ENCODE measurements around the gene IRX3. TPM values are rescaled to one million over a fixed set of nuclear protein-coding genes. Genes with fewer than 3 reads are reported as not detected.
A peak's percentile ranks its signal among the peaks of the same experiment; 100 is the strongest.

The IRX3 gene
- total RNA-seq, 2 donors from 2014 or later: not detected

DNA sequence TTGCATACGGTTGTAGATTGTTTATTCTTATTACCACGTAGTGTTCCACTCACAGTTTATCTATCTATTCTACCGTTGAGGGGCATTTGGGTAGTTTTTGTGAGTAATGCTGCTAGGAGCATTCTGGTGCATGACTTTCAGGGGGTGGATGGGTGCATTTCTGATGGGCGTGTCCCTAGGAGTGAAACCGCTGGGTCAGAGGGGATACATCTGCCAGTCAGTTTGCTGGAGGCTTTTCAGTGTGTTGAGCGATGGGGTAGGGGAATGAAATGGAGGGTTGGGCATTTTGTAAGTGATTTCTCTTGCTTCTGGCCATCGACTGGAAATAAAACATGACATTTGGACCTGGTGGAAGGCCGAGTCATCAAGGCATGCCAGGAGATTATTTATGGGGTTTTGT is 17.0 kb upstream of the IRX3 start:
- no peak for DNase-seq (ENCODE audit: low spot score in 2 of 2)
- Mint-ChIP-seq H3K27ac (no peak overlapping the region), H3K9me3 (no peaks in the 10 kb centered on the region), H3K36me3 (no peaks in the 10 kb centered on the region)
- ATAC-seq: no peak

DNA sequence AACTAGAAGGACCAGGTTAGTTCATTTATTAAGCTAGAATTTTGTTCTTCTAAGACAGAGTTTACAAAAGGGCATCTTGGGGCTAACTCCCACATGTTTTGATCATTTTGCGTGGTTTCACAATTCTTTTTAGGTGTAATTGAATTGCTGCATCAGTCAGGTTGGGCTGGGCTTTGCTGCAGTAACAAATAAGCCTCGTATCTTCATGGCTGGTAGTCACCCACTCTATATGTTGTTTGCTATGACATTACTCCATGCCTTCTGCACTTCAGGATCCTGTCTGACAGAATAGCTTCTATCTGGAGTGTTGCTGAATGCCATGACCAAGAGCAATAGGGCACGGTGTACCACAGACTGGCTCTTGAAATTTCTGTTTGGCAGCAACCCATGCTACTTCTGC is 10.6 kb upstream of the IRX3 start:
- H3K36me3 Mint-ChIP-seq: peaks cover 0 to 4% of the 10 kb centered on the region in 2 donors
- DNase-seq (ENCODE audit: low spot score in 2 of 2) (no peak), ATAC-seq (no peak)
- peaks cover 8 to 9% of the 10 kb centered on the region in 2 donors for H3K9me3 Mint-ChIP-seq
- no peak overlapping the region for H3K27ac Mint-ChIP-seq

DNA sequence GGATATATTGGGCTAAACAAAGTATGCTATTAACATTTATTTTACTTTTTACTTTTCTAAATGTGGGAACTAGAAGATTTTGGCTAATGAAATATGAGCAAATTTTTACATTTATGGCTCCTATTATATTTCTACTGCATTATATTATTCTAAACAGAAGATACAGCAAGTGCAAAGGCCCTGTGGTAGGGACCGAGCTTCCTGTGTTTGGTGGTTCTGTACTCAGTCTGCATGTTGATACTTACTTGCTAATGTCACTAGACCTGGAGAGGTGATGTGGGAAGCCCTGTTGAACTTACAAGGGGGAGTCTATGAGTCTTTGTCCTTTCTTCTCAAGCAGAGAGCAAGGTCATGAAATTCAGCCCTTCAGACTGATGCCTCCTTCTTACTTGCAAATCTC is 10.0 kb upstream of the IRX3 start:
- no peak overlapping the region for H3K27ac Mint-ChIP-seq
- peaks cover 8 to 9% of the 10 kb centered on the region in 2 donors for H3K9me3 Mint-ChIP-seq
- DNase-seq (ENCODE audit: low spot score in 2 of 2) (no peak), ATAC-seq (no peak)
- H3K36me3 Mint-ChIP-seq: peaks cover 0 to 4% of the 10 kb centered on the region in 2 donors

DNA sequence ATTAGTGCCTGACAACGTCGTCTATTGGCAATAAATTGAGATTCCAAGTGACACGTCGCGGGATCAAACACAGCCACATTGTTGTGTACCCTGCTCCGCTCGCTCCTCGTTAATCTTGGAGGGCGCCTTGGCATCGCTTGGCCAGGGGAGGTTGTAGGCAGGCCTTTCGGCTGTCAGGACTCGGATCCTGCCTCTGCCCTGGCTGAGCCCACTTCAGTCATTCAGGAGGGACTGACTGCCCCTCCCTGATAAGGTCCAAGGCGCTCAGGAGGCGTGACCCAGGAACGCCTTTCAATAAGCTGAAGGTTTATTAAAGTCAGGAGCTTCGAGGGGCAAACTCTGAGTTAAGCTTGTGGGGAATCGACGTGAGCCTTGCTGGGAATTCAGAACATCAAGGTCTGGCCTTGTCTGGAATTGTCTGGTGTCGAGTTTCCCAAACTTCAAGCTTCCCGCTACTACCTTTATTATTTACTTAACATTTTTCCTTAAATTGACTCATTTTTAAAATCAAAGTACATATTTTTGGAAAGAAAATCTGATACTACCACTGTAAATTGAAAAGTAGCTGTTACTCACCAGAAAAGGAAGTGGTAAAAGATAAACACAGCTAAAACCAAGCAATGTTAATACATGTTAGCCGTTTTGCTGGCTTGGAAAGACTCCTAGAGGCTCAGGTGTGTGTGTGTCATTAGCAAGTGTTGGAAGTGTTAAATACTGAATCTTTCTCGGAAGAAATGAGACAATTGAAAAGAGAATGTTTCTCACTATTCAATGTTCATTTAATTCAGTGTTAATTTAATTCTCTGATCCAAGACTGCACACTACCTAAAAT is 5.3 kb upstream of the IRX3 start:
- ATAC-seq (no peak), DNase-seq (ENCODE audit: low spot score in 2 of 2) (no peak)
- Mint-ChIP-seq H3K27ac (no peak overlapping the region), H3K9me3 (peaks cover 8 to 9% of the 10 kb centered on the region in 2 donors), H3K36me3 (peaks cover 4 to 5% of the 10 kb centered on the region in 2 donors)

DNA sequence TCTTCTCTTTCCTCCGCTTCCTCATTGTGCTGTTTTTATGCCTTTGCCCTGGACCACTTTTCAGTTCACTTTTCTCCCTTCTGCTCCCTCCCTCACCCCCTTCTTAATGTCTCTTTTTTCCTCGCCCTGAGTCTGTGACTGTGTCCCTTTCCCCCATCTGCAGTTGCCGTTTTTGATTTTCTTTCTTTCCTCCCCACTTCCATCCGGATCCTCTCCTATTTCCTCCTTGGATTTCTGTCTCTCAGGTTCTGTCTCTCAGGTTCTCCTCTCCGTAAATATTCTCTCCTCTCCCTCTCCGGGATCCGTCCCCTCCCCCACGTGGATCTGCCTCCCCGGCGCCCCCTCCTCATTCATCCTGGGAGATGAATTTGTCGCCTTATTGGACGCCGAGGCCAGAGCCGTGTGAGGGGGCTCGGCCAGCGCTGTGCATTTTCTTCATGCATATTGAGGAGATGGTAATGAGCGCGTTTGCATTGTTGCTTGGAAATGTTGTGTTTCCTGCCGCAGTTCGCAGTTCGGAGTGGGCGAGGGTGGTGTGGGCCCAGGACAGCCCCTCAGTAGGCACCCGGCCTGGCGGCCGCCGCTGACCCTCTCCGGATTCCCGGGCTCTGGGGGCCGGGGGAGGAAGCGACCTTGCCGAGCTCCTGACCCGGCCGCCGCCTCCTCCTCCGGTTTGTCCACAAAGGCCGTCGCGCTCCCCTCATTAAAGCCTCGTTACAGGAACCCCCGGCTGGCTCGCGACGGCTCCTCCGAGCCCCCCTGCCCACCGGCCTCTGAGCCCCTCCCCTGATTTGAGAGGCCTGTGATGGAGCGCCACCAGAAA is 4.5 kb upstream of the IRX3 start:
- H3K9me3 Mint-ChIP-seq: peaks cover 4 to 5% of the 10 kb centered on the region in 2 donors
- DNase-seq (ENCODE audit: low spot score in 2 of 2) (no peak), ATAC-seq (no peak)
- H3K36me3 Mint-ChIP-seq: peaks cover 4 to 5% of the 10 kb centered on the region in 2 donors
- peak overlapping the region in 1 of 2 donors; percentile 66 for H3K27ac Mint-ChIP-seq

DNA sequence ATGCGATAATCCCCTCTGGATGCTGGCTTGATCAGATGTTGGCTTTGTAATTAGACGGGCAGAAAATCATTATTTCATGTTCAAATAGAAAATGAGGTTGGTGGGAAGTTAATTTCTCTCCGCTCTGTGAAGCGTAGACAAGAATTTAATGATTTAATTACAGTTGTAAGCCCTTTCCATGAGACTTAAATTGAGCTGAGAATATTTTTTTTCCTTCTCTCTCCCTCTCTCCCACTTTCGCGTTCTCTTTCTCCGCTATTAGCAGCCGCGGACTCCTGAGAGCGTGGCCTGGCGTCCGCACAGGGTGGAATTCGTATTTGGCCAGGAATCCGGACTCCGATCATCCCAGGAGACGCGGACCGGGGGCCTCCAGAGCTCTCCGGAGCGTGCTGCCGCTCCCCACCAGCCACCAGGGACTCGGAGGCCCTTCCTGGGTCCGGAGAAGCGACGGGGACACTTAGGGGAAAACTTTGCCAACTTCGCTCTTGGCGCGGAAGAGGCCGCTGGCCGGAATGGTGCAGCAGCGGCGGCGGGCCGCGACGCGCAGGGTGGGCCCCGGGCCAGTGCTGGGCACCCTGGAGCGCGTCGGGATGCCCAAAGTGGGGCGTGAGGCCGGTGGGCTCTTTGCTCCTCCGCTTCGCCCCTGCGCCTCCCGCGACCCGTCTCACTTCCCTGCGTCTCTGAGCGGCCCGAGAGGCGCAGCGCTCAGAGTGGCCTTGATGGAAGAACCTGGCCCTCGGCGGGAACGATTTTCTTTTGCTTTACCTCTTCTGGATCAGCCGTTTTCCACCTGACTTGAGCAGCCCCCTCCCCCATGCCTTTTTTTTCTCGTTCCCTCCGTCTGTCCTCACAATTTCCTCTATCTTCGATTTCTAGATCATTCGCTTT is 3.6 kb upstream of the IRX3 start:
- ATAC-seq (no peak), DNase-seq (ENCODE audit: low spot score in 2 of 2) (no peak)
- no peaks in the 10 kb centered on the region for H3K9me3 Mint-ChIP-seq
- H3K36me3 Mint-ChIP-seq: peaks cover 5 to 6% of the 10 kb centered on the region in 2 donors
- H3K27ac Mint-ChIP-seq: peak overlapping the region in 1 of 2 donors; percentile 66

DNA sequence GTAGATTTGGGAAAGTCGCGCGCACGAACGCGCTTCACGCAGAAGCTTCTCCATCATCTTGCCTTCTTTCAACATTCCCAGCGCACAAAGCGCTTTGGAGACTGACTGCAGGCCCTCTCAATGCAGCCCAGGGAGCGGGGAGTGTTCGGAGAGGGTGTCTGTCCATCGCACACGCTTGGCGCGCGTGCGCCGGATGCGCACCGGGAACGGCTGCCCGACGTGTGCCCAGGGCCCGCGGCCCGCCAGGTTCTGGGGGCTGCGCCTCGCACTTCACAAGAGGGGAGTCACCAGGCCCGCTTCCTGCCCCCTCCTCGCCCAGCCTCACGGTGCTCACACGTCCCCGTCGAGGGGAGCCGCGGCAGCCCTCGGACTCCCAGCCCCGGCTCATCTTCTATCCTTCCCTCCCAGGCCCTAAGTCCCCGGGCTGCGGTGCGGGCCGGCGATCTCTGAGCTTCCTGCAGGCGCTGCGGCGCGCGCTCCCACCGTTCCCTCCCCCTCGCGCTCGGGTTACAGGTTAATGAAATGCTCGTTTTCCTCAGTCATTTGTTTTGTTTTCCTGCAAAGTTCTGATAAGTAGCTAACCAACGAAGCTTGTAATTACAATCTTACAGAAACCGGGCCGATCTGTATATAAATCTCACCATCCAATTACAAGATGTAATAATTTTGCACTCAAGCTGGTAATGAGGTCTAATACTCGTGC is 2.8 kb upstream of the IRX3 start:
- Mint-ChIP-seq H3K9me3 (no peaks in the 10 kb centered on the region), H3K36me3 (peaks cover 4 to 5% of the 10 kb centered on the region in 2 donors), H3K27ac (no peak overlapping the region)
- DNase-seq (ENCODE audit: low spot score in 2 of 2): no peak
- ATAC-seq: no peak

DNA sequence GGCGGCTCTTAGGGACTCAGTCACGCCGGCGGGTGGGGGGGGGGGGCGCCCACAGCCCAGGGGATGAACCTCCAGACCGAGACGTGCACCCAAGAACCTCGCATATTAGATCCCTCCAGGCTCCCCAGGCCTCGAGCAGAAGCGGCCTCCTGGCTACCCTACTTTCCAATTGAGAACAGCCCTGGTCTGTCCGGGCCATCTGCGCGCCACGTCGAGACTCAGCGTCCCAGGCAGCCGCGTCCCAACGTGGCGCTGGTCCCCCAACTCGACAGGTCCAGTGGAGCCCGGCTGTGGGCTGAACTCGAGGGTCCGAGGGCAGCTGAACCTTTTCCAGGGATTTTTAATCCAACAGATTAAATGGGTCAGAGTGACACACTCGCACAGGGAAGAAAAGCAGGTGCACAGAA is 2.3 kb upstream of the IRX3 start:
- no peak for ATAC-seq
- no peaks in the 10 kb centered on the region for H3K9me3 Mint-ChIP-seq
- no peak overlapping the region for H3K27ac Mint-ChIP-seq
- peaks cover 4 to 5% of the 10 kb centered on the region in 2 donors for H3K36me3 Mint-ChIP-seq
- no peak for DNase-seq (ENCODE audit: low spot score in 2 of 2)

DNA sequence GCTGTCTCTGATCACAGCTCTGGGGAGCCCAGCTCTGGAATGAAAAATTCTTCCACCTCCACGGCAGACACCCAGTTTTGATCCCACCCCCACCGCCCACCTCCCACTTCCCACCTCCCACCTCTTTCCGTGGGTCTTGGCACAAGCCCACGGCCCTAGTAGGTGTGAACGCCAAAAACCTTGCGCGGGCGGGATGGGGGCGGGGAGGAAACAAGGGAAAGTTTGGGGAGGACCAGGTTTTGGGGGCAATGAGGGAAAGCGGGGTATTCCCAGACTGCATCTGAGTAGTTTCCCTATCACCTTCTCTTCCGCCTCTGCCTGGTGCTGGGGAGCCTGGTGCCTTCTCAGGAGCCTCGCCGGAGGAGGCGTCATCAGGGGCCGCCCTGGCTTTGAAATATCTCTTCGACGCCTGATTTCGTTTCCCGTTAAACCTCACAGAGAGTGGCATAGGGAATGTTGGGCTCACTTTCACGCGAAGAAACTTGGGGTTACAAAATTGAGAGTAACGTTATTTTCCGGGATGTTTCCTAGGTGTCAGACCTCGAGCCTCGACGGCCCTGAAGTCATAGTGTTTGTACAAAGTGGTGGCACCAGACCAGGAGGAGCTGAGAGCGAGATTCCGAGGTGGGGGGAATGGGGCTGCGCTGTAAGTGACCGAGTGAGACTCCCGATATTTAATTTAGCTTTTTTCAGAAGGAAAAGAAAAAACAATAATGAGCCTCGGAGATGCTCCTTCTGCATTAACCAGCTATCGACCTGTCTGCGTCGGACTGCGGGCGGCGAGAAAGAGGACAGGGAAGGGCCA is 1.6 kb upstream of the IRX3 start:
- ATAC-seq (no peak), DNase-seq (ENCODE audit: low spot score in 2 of 2) (no peak)
- H3K9me3 Mint-ChIP-seq: no peaks in the 10 kb centered on the region
- peak overlapping the region in 1 of 2 donors; percentile 77 for H3K27ac Mint-ChIP-seq
- peaks cover 4 to 5% of the 10 kb centered on the region in 2 donors for H3K36me3 Mint-ChIP-seq

DNA sequence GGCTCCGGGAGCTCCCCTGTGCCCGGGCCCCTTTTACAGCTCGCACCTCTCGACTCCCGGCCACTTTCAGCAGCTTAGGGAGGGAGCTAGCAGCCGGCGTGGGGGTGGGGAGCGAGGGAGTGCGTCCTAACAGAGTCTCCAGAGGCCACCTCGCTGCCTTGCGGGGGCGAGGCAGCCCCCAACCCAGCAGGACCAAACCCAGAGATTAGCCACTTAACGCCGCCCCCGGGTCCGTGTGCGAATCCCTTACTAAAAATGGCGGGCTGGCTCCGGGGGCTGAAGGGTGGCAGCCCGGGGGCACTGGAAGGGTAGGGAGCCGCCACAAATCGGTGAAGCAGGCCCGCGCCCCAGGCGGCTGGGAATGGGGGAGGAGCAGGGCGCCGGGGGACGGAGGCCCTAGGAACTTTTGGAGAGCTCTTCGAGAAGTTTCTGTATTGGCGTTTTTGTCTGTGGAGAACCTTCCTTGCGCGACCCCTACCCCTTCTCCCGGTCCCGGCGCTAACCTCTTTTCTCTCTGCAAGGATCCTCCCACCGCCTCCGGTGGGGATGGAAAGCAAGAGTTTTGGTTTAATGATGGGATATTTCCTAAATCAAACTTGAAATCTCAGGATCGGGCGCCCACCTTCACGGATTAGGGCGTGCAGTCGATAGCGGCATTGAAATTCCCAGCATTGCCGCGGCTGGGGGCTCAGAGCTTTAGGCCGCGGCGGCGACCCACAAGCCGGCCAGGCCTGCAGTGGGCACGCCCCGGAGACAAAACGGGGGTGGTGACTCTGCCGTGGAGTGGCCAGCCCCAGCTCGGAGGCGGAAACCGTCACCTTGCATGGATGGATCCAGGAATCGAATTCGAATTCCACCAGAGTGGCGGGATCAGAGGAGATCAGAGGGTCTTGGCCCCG is 793 bp upstream of the IRX3 start:
- DNase-seq (ENCODE audit: low spot score in 2 of 2): no peak
- H3K27ac Mint-ChIP-seq: peak overlapping the region in 1 of 2 donors; percentile 68
- no peaks in the 10 kb centered on the region for H3K9me3 Mint-ChIP-seq

DNA sequence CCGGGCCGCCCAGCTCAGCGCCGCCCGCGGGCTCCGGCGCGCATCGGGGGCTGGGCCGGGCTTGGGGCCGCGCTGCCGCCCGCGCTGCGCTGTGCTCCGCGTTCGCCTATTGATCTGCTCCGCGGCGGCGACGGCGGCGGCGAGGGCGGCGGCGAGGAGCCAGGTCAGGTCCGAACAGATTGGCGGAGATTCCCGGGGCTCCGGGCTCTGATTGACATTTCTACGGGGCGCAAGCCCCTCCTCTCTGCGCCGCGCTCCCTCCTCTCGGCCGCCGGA is 559 bp downstream of the IRX3 start:
- Mint-ChIP-seq H3K27ac (no peak overlapping the region), H3K9me3 (no peaks in the 10 kb centered on the region)

More for the DNA sequence above, 793 bp upstream of the IRX3 start:
- peaks cover 4 to 5% of the 10 kb centered on the region in 2 donors for H3K36me3 Mint-ChIP-seq
- no peak for ATAC-seq

DNA sequence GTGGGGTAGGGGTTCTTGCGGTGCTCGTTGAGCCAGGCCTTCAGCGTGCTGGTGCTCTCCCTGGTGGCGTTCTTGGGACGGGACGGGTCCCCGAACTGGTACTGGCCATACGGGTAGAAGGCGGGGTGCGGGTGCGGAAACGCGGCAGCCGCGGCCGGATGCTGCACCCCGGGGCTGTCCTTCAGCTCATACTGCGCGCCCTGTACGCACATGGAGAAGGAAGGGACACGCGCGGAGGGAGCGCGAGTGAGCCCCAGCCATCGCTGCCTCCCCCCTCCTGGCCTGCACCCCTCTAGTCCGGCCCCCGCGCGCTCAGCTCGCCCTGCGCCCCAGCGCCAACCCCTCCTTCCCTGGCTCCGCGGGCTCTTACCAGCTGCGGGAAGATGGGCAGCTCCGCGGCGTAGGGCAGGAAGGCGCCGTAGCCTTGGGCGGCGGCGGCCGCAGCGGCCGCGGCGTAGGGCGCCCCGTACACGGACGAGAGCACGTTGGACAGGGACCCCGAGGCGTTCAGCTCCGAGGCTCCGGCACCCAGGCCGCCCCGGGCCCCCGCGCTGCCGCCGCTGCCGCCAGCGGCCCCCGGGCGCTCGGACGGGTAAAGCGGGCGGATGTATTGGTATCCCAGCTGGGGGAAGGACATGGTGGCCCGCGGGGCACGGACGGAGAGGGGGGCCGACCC is 1.0 kb downstream of the IRX3 start:
- ATAC-seq (no peak), DNase-seq (ENCODE audit: low spot score in 2 of 2) (peak in 1 of 2 donors; percentile 26)
- Mint-ChIP-seq H3K36me3 (peaks cover 4 to 5% of the 10 kb centered on the region in 2 donors), H3K27ac (peak overlapping the region in 1 of 2 donors; percentile 72), H3K9me3 (no peaks in the 10 kb centered on the region)

More for the DNA sequence above, 559 bp downstream of the IRX3 start:
- H3K36me3 Mint-ChIP-seq: peaks cover 4 to 5% of the 10 kb centered on the region in 2 donors
- DNase-seq (ENCODE audit: low spot score in 2 of 2) (no peak), ATAC-seq (peak in 1 of 2 donors; percentile 31)

DNA sequence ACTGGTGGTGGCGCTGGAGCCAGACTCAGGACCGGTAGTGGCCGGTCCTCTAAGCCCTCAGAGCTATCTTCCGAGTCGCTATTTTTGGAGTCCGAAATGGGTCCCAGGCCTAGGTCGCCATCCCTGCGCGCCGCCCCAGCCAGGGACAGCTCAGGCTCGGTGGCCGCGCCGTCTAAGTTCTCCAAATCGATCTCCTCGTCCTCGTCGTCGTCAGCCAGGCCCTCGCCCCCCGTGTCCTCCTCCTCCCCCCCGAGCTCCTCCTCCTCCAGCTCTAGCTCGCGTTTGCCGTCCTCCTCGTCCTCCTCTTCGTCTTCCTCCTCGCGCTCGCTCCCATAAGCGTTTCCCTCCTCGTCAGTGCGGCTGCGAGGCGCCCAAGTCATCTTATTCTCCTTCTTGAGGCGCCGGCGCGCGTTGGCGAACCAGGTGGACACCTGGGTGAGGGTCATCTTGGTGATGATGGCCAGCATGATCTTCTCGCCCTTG is 1.6 kb downstream of the IRX3 start:
- no peak for ATAC-seq
- no peak for DNase-seq (ENCODE audit: low spot score in 2 of 2)
- Mint-ChIP-seq H3K9me3 (no peaks in the 10 kb centered on the region), H3K36me3 (peaks cover 4 to 5% of the 10 kb centered on the region in 2 donors), H3K27ac (peak overlapping the region in 1 of 2 donors; percentile 72)

DNA sequence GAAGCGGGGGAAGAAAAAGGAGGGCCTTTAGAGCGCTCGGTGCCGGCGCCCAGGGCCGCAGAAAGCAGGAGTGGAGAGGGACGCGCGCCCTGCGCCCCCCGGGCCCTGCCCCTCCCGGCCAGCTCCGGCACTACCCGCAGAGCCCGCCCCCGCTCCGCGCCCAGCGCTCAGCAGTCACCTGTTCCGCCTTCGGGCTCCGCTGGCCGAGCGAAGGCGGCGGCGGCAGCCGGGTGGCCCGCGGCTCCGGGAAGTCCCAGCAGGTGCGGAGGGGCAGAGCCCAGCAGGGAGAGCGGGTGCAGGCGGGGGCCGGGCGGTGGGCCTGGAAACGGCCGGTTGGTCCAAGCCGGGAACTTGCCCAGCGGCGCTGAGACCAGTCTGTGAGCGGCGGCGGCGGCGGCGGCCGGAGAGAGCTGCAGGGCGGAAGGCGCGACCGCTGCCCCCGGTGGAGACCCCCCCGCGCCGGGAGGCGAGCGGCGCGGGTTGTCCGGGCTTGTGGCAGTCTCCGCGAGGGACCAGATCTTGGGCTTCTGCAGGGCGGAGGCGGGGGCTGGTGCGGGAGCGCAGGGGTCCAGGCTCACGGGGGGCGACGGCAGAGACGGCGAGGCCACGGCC is 2.2 kb downstream of the IRX3 start:
- Mint-ChIP-seq H3K27ac (no peak overlapping the region), H3K36me3 (peaks cover 4 to 5% of the 10 kb centered on the region in 2 donors), H3K9me3 (no peaks in the 10 kb centered on the region)
- DNase-seq (ENCODE audit: low spot score in 2 of 2): no peak
- no peak for ATAC-seq
